ENCODE results near the gene KCNJ1. TPM values are rescaled to one million over a fixed set of nuclear protein-coding genes. Genes with fewer than 3 reads are reported as not detected.

The KCNJ1 gene
- total and polyA plus RNA-seq, 10 of the 15 experiments (the other 5 are each of a cell fraction or from before 2014, with no cell fraction given) = not detected

DNA sequence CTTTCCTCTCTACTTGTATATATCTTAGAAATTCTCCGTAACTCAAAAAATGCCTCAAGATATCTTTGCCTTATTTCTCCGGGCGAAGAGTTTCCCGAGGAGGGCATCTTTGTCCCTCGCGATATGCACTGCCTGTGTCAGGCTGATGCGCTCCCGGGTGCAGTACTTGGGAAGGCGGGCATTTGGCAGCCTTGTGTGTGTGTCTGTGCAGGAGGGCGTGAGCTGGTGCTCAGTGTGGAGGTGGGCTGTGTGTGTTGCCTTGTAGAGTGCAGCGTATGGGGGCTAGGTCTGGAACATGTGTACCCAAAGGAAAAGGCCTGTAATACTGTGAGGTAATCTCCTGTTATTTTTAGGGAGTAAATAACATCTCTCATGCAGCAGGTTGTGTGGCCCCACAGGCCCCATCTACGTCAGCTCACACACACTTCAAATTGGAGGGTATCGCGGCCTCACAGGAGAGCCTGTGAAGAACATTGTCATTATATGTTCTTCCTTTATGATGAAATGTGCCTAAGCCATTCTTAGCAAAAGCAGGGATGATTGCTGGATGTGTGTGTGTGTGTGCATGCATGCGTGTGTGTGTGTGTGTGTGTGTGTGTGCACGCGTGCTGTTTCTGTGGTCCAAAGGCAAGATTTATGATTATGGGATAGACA lies 77.5 kb downstream of the KCNJ1 start (continued):
- no peak for TF ChIP-seq PAX5 (IDR thresholded peaks at IDR 0.05; ENCODE audit: borderline replicate concordance, low read depth, low read length)
- TF ChIP-seq EP300 (IDR thresholded peaks at IDR 0.05; ENCODE audit: borderline replicate concordance in 1 of 2, control insufficient read depth in 1 of 2, low read depth in 2 of 2, low read length in 2 of 2) = no peak
- TF ChIP-seq BCL11A (IDR thresholded peaks at IDR 0.05; ENCODE audit: low read depth, low read length) = no peak

Other genes with a start within 250 kb of the KCNJ1 start
- 37.7 and 38.5 TPM in 2 replicates for gene FLI1, start 173.2 kb downstream of the KCNJ1 start, total RNA-seq (2014; rRNA removed)
- 35.7 and 37.6 TPM in 2 replicates for gene FLI1, start 173.2 kb downstream of the KCNJ1 start, total RNA-seq (2014; rRNA removed; fragmentation: Illumina TruSeq; extraction: Trizol)
- gene FLI1, start 173.2 kb downstream of the KCNJ1 start, total RNA-seq (2021) = 50.6 and 53.3 TPM in 2 replicates
- 24.7 and 38.0 TPM in 2 replicates for gene FLI1, start 173.2 kb downstream of the KCNJ1 start, polyA plus RNA-seq (2011; rRNA removed)
- 37.9 and 46.3 TPM in 2 replicates for gene FLI1, start 173.2 kb downstream of the KCNJ1 start, polyA plus RNA-seq (2014; fragmentation: Illumina TruSeq; extraction: Trizol)
- 10 to 100 TPM; 12.5 to 15.8 TPM for gene FLI1, start 173.2 kb downstream of the KCNJ1 start, polyA plus RNA-seq (2014; fragmentation: Nextera tagmentation; extraction: Ambion mirVana)
- gene FLI1, start 173.2 kb downstream of the KCNJ1 start, polyA plus RNA-seq (2014; rRNA removed) = 58.8 and 61.9 TPM in 2 replicates
- 10 to 100 TPM; 39.1 to 44.8 TPM for gene FLI1, start 173.2 kb downstream of the KCNJ1 start, polyA plus RNA-seq (2016; fragmentation: Nextera tagmentation; extraction: Ambion mirVana)
- not detected in 2 replicates for gene KCNJ5, start 24.1 kb upstream of the KCNJ1 start, total RNA-seq (2014; rRNA removed)
- gene KCNJ5, start 24.1 kb upstream of the KCNJ1 start, total RNA-seq (2014; rRNA removed; fragmentation: Illumina TruSeq; extraction: Trizol) = not detected in 2 replicates
- not detected in 2 replicates for gene KCNJ5, start 24.1 kb upstream of the KCNJ1 start, total RNA-seq (2021)
- 0.03 TPM in 1 of 2 replicates, not detected in the other for gene KCNJ5, start 24.1 kb upstream of the KCNJ1 start, polyA plus RNA-seq (2011; rRNA removed)
- gene KCNJ5, start 24.1 kb upstream of the KCNJ1 start, polyA plus RNA-seq (2014; fragmentation: Illumina TruSeq; extraction: Trizol) = not detected in 2 replicates
- not detected for gene KCNJ5, start 24.1 kb upstream of the KCNJ1 start, polyA plus RNA-seq (2014; fragmentation: Nextera tagmentation; extraction: Ambion mirVana)
- not detected in 2 replicates for gene KCNJ5, start 24.1 kb upstream of the KCNJ1 start, polyA plus RNA-seq (2014; rRNA removed)
- under 1 TPM in 1 of 2 experiments, not detected in 1; 0.03 TPM for gene KCNJ5, start 24.1 kb upstream of the KCNJ1 start, polyA plus RNA-seq (2016; fragmentation: Nextera tagmentation; extraction: Ambion mirVana)
- not detected in 2 replicates for gene TP53AIP1, start 75.6 kb upstream of the KCNJ1 start, total RNA-seq (2014; rRNA removed)
- not detected in 2 replicates for gene TP53AIP1, start 75.6 kb upstream of the KCNJ1 start, total RNA-seq (2014; rRNA removed; fragmentation: Illumina TruSeq; extraction: Trizol)
- gene TP53AIP1, start 75.6 kb upstream of the KCNJ1 start, total RNA-seq (2021) = not detected in 2 replicates
- gene TP53AIP1, start 75.6 kb upstream of the KCNJ1 start, polyA plus RNA-seq (2011; rRNA removed) = 0.01 TPM in 1 of 2 replicates, not detected in the other
- not detected in 2 replicates for gene TP53AIP1, start 75.6 kb upstream of the KCNJ1 start, polyA plus RNA-seq (2014; fragmentation: Illumina TruSeq; extraction: Trizol)
- gene TP53AIP1, start 75.6 kb upstream of the KCNJ1 start, polyA plus RNA-seq (2014; fragmentation: Nextera tagmentation; extraction: Ambion mirVana) = not detected
- gene TP53AIP1, start 75.6 kb upstream of the KCNJ1 start, polyA plus RNA-seq (2014; rRNA removed) = not detected in 2 replicates
- not detected for gene TP53AIP1, start 75.6 kb upstream of the KCNJ1 start, polyA plus RNA-seq (2016; fragmentation: Nextera tagmentation; extraction: Ambion mirVana)

Data from GM12878 (cell line).